Tibial artery (tissue), 4 donors: ENCODE measurements around the gene ATG7.
"Not testable (repeated sequence)": the region's sequence is repeated elsewhere in the genome, so short reads cannot be mapped to it uniquely, and the experiment has no call there.

ENCODE experiments used
- DNase-seq, 2 donors: peaks; one replicate each; pipeline ENCODE4 v3.0.0-alpha.2; 2019
- H3K27ac ChIP-seq, 2 donors: fragments of 200-600 bp; sonication (generic) in 1 of 2; 1 replicate in 1 of 2; 2 replicates in 1 of 2; pipeline ENCODE4 v1.5.1; 2018 to 2019; ENCODE audit warnings: mild to moderate bottlenecking in 1 of 2
- H3K27me3 ChIP-seq, 2 donors: fragments of 200-600 bp; sonication (generic) in 1 of 2; one replicate each; pipeline versions ENCODE4 v1.5.1 to v1.6.0; 2016 to 2019
- H3K36me3 ChIP-seq, 3 donors: fragments of 200-600 bp; sonication (generic) in 2 of 3; one replicate each; pipeline ENCODE4 v1.5.1; 2016 to 2019; ENCODE audit warnings: mild to moderate bottlenecking in 2 of 3
- H3K4me1 ChIP-seq, 4 donors: fragments of 200-600 bp; sonication (generic) in 2 of 4; 1 replicate in 3 of 4; 2 replicates in 1 of 4; pipeline ENCODE4 v1.5.1; 2016 to 2019
- H3K4me3 ChIP-seq, 2 donors: fragments of 200-600 bp; sonication (generic) in 1 of 2; 1 replicate in 1 of 2; 2 replicates in 1 of 2; pipeline ENCODE4 v1.5.1; 2018 to 2019; ENCODE audit warnings: mild to moderate bottlenecking in 2 of 2
- H3K9me3 ChIP-seq, 3 donors: fragments of 200-600 bp; sonication (generic) in 1 of 3; one replicate each; pipeline ENCODE4 v1.5.1; 2016 to 2019
- intact Hi-C: fragments of 100-400 bp; cut with DNase I; formaldehyde crosslinking; loops from one replicate; pipeline ENCODE4 v1.15.0; 2023; ENCODE audit warnings: low total_unique reads
- TF ChIP-seq, protein P1 (sequence below), 2 experiments: fragments of 200-600 bp in 1 of 2; fragments of 450-650 bp in 1 of 2; IDR thresholded peaks; one replicate each; pipeline ENCODE4 v1.5.1; 2017 to 2019; ENCODE audit warnings: antibody characterized with exemption in 2 of 2, mild to moderate bottlenecking in 1 of 2, moderate library complexity in 1 of 2

The ATG7 gene

DNA sequence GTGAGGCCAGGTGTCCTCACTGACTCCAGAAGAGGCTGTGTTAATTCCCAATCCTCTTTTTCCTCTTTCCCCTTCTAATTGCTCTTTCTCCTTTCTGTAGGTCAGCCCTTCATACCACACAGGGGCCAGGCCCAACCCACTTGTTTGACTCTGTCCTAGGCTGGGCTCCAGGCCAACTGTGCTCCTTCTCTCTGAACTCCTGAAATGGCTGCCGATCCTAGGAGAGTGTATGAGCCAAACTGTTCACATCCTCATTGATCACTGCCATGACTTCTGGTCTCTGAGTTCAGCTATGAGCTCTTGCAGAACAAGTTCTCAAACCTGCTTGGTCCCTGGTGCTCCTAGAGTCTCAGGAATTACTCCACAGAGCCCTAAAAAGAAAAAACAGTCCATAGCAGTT is 226.4 kb downstream of the ATG7 start:
- intact Hi-C loops: no loop called here
- H3K27ac ChIP-seq: peak overlapping the region; percentile 20 to 57

DNA sequence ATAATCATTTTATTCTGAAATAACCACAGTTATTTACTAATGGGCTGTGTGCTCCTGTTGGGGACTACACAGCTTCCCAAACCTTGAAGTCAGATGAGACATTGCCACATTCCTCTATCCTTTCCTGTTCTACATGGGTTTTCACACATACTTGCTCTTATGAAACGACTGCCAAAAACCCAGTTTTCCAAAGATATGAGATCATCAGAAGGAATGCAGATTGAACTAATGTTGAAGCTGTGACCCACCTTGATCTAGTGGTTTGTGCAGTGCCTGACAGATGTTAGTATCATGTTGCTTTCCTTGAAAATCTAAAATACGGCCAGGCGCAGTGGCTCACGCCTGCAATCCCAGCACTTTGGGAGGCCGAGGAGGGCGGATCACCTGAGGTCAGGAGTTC is 226.9 kb downstream of the ATG7 start:
- no peak for DNase-seq
- intact Hi-C loops: no loop called here
- peak overlapping the region; percentile 20 to 57 for H3K27ac ChIP-seq

More for the DNA sequence above, 226.4 kb downstream of the ATG7 start:
- H3K4me3 ChIP-seq: no peak overlapping the region
- peaks cover 0 to 33% (median 15%) of the 10 kb centered on the region in 4 donors for H3K4me1 ChIP-seq
- peak in 1 of 2 donors; percentile 53 for DNase-seq
- no peaks in the 10 kb centered on the region for H3K9me3 ChIP-seq
- no peaks in the 10 kb centered on the region for H3K36me3 ChIP-seq
- H3K27me3 ChIP-seq: no peaks in the 10 kb centered on the region
- TF ChIP-seq, protein P1, sequence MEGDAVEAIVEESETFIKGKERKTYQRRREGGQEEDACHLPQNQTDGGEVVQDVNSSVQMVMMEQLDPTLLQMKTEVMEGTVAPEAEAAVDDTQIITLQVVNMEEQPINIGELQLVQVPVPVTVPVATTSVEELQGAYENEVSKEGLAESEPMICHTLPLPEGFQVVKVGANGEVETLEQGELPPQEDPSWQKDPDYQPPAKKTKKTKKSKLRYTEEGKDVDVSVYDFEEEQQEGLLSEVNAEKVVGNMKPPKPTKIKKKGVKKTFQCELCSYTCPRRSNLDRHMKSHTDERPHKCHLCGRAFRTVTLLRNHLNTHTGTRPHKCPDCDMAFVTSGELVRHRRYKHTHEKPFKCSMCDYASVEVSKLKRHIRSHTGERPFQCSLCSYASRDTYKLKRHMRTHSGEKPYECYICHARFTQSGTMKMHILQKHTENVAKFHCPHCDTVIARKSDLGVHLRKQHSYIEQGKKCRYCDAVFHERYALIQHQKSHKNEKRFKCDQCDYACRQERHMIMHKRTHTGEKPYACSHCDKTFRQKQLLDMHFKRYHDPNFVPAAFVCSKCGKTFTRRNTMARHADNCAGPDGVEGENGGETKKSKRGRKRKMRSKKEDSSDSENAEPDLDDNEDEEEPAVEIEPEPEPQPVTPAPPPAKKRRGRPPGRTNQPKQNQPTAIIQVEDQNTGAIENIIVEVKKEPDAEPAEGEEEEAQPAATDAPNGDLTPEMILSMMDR (IDR thresholded peaks at IDR 0.05): no peak

DNA sequence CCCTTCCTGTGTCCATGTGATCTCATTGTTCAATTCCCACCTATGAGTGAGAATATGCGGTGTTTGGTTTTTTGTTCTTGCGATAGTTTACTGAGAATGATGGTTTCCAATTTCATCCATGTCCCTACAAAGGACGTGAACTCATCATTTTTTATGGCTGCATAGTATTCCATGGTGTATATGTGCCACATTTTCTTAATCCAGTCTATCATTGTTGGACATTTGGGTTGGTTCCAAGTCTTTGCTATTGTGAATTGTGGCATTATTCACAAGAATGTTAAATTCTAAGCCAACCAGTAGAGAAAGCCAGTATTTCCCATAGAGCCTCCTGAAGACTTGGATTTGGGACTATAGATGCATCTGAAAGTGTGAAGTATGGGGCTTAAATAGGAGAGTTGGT is 230.2 kb downstream of the ATG7 start:
- intact Hi-C loops, H3K27me3 ChIP-seq, DNase-seq, H3K4me3 ChIP-seq, H3K27ac ChIP-seq, H3K36me3 ChIP-seq, H3K9me3 ChIP-seq: not testable (repeated sequence)
- peaks cover 0 to 19% (median 9%) of the 10 kb centered on the region in 4 donors for H3K4me1 ChIP-seq

More for the DNA sequence above, 226.9 kb downstream of the ATG7 start:
- Histone ChIP-seq H3K36me3 (no peaks in the 10 kb centered on the region), H3K27me3 (no peaks in the 10 kb centered on the region), H3K9me3 (no peaks in the 10 kb centered on the region), H3K4me1 (peaks cover 0 to 33% (median 15%) of the 10 kb centered on the region in 4 donors), H3K4me3 (no peak overlapping the region)
- TF ChIP-seq, protein P1 (IDR thresholded peaks at IDR 0.05): no peak

DNA sequence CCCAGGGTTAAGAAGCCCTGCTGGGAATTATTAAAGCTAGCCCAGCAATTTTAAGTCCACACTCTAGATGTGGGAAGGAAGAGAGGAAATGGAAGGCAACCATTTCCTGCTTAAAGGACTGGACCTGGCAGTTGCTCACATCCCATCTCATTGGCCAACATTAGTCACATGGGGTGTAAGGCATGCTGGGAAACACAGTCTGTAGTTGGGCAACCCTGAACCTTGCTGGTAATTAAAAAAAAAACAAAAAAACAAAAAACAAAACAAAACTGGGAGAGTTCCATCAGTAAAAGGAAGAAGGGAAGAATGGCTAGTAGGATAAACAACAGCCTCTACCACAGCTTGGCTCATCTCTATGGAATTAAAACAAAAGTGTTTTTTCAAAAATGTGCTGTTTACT is 235.5 kb downstream of the ATG7 start:
- intact Hi-C loops: no loop called here
- Histone ChIP-seq H3K9me3 (no peaks in the 10 kb centered on the region), H3K4me1 (peaks cover 0 to 33% (median 27%) of the 10 kb centered on the region in 4 donors), H3K4me3 (no peak overlapping the region), H3K36me3 (no peaks in the 10 kb centered on the region), H3K27ac (peak overlapping the region; percentile 85 to 92), H3K27me3 (no peaks in the 10 kb centered on the region)
- TF ChIP-seq, protein P1 (IDR thresholded peaks at IDR 0.05): no peak
- no peak for DNase-seq

DNA sequence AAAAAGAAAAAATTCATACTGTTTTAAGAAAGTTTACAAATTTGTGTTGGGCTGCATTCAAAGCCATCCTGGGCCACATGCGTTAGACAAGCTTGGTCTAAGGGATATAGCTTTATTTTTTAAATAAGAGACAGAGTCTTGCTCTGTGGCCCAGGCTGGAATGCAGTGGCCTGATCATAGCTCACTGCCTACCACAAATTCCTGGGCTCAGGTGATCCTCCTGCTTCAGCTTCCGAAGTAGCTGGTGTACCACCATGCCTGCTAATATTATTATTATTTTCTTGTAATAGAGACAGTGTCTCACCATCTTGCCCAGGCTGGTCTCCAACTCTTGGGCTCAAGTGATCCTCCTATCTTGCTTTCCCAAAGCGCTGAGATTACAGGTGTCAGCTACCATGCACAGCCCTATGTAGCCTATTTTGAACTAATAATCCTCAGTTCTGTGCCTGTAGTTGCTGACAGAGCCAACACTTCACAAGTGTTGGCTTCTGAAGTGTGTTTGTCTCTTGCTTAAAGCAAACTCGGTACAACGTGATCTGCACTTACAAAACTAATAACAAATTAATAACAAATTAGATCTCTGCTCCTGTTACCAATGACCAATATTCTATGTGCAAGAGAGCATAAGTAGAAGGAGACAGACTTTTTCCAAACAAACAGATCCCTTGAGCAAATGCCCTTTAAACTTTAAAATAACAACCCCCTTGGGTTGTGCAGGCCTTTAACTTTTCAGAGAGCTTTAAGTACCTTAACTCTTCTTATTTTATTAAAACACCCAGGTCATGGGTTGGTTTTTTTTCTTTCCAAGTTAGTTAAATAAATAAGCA is 236.4 kb downstream of the ATG7 start:
- intact Hi-C loops: no loop called here
- TF ChIP-seq, protein P1 (IDR thresholded peaks at IDR 0.05): no peak
- no peak for DNase-seq
- Histone ChIP-seq H3K36me3 (no peaks in the 10 kb centered on the region), H3K4me3 (peak overlapping the region in 1 of 2 donors; percentile 0), H3K4me1 (peaks cover 0 to 38% (median 32%) of the 10 kb centered on the region in 4 donors), H3K27me3 (no peaks in the 10 kb centered on the region), H3K27ac (peak overlapping the region; percentile 85 to 92), H3K9me3 (no peaks in the 10 kb centered on the region)
